Fibroblast of lung (primary cell): Measurements from ENCODE around the gene CXCL17.

Experiments used
- CTCF ChIP-seq, 2 donors: IDR thresholded peaks in 1 of 2; conservative IDR thresholded peaks in 1 of 2; 1 replicate in 1 of 2; 2 replicates in 1 of 2; pipeline ENCODE4 v1.5.1; 2011 to 2012; ENCODE audit warnings: low read length in 2 of 2, control low read depth in 1 of 2, inconsistent platforms in 1 of 2, low read depth in 1 of 2, mild to moderate bottlenecking in 1 of 2
- EZH2 ChIP-seq: IDR thresholded peaks from 2 replicates; pipeline ENCODE4 v1.5.1; 2012; ENCODE audit warnings: low read length, control low read depth, mild to moderate bottlenecking; ENCODE audit errors: missing control alignments

GRCh38 chr19:42440357-42441048, 2.2 kb downstream of the CXCL17 start:
- TF ChIP-seq CTCF (conservative IDR thresholded peaks at IDR 0.05 in 1 of 2, IDR thresholded peaks at IDR 0.05 in 1 of 2; ENCODE audit: low read depth in 1 of 2, low read length in 2 of 2) (peak; percentile 87 to 92), EZH2 (no peak)
